ENCODE results near the gene NUBP1. TPM values are rescaled to one million over a fixed set of nuclear protein-coding genes. Genes with fewer than 3 reads are reported as not detected.

The NUBP1 gene
- polyA plus RNA-seq, 3 donors: 52.8 to 56.6 (median 54.3) TPM

- peaks cover 27 to 39% of the 10 kb centered on the region in 2 donors for H3K36me3 ChIP-seq (replicated peaks in 1 of 2; ENCODE audit: control insufficient read depth in 1 of 2, insufficient read depth in 2 of 2, low read length in 2 of 2)
- peaks cover 37% of the 10 kb centered on the region for H3K4me1 Mint-ChIP-seq
- H4K20me1 ChIP-seq (ENCODE audit: insufficient read depth, low read length): no peaks in the 10 kb centered on the region
- H3K9ac ChIP-seq (ENCODE audit: insufficient read depth, low read length, poor library complexity, severe bottlenecking): peak overlapping the region; percentile 88
- TF ChIP-seq CTCF (IDR thresholded peaks at IDR 0.05): no peak
- peak overlapping the region; percentile 93 for H3K4me2 ChIP-seq (replicated peaks; ENCODE audit: extremely low read depth, low read length, poor library complexity, severe bottlenecking)
- H3K27me3 ChIP-seq (ENCODE audit: control insufficient read depth in 2 of 2, insufficient read depth in 2 of 2, low read length in 2 of 2): no peaks in the 10 kb centered on the region
- peak overlapping the region; percentile 98 for H3K27ac ChIP-seq (ENCODE audit: low read depth in 1 of 2, low read length in 2 of 2)
- H3K36me3 Mint-ChIP-seq: peaks cover 44 to 49% of the 10 kb centered on the region in 2 donors
- peak overlapping the region; percentile 92 to 97 for H3K4me3 Mint-ChIP-seq
- peaks cover 22 to 31% of the 10 kb centered on the region in 2 donors for H3K4me1 ChIP-seq (ENCODE audit: control insufficient read depth in 1 of 2, insufficient read depth in 2 of 2, low read length in 2 of 2)
- 73% methylated on average over 9 of the region's 17 CpGs for WGBS (ENCODE audit: insufficient coverage)
- H3K27me3 Mint-ChIP-seq (ENCODE audit: low read depth in 3 of 3): peaks cover 0 to 3% (median 0%) of the 10 kb centered on the region in 3 donors
- intact Hi-C loops (cut with micrococcal nuclease): loop anchor here (5.0 to 10.0 kb wide), 3 partner anchors 150 to 200 kb away; partner anchors contain the start of genes CLEC16A (in 1 of the 2) and DEXI (in 1 of the 2)
- peak overlapping the region; percentile 87 to 100 (median 100) for H3K27ac Mint-ChIP-seq
- no peaks in the 10 kb centered on the region for H3K9me3 ChIP-seq (replicated peaks in 1 of 2; ENCODE audit: control insufficient read depth in 1 of 2, insufficient read depth in 1 of 2, low read length in 2 of 2)
- H3K9me3 Mint-ChIP-seq: peaks cover 0 to 2% (median 0%) of the 10 kb centered on the region in 7 donors
- peaks cover 29% of the 10 kb centered on the region for H3K79me2 ChIP-seq (ENCODE audit: insufficient read depth, low read length)
- H3K4me3 ChIP-seq (replicated peaks in 1 of 3; ENCODE audit: low read depth in 2 of 3, low read length in 3 of 3): peak overlapping the region; percentile 59 to 86 (median 75)
- DNase-seq: no peak
- peak overlapping the region; percentile 77 for H2AFZ ChIP-seq (ENCODE audit: insufficient read depth, low read depth, low read length, poor library complexity, severe bottlenecking)
Observed at GRCh38 chr16:10744370-10745030, 858 bp downstream of the NUBP1 start.

- H3K27ac Mint-ChIP-seq: peak overlapping the region in 2 of 7 donors; percentile 12 to 81
- intact Hi-C loops (cut with micrococcal nuclease): loop anchor here in 1 of 2 donors (10.0 kb wide), 2 partner anchors 149 to 199 kb away; partner anchors contain the start of genes CLEC16A and DEXI
Observed at GRCh38 chr16:10745841-10746240, 2.2 kb downstream of the NUBP1 start.

More at GRCh38 chr16:10745841-10746240, 2.2 kb downstream of the NUBP1 start:
- no peak overlapping the region for H2AFZ ChIP-seq (ENCODE audit: insufficient read depth, low read depth, low read length, poor library complexity, severe bottlenecking)
- H3K9ac ChIP-seq (ENCODE audit: insufficient read depth, low read length, poor library complexity, severe bottlenecking): no peak overlapping the region
- 92% methylated on average over 1 of the region's 2 CpGs for WGBS (ENCODE audit: insufficient coverage)
- H3K4me1 ChIP-seq (ENCODE audit: control insufficient read depth in 1 of 2, insufficient read depth in 2 of 2, low read length in 2 of 2): peaks cover 33 to 44% of the 10 kb centered on the region in 2 donors
- Mint-ChIP-seq H3K9me3 (peaks cover 0 to 2% (median 0%) of the 10 kb centered on the region in 7 donors), H3K4me1 (peaks cover 45% of the 10 kb centered on the region), H3K27me3 (ENCODE audit: low read depth in 3 of 3) (no peaks in the 10 kb centered on the region), H3K4me3 (no peak overlapping the region), H3K36me3 (peaks cover 54 to 58% of the 10 kb centered on the region in 2 donors)
- peaks cover 36 to 52% of the 10 kb centered on the region in 2 donors for H3K36me3 ChIP-seq (replicated peaks in 1 of 2; ENCODE audit: control insufficient read depth in 1 of 2, insufficient read depth in 2 of 2, low read length in 2 of 2)
- H3K9me3 ChIP-seq (replicated peaks in 1 of 2; ENCODE audit: control insufficient read depth in 1 of 2, insufficient read depth in 1 of 2, low read length in 2 of 2): no peaks in the 10 kb centered on the region
- no peak overlapping the region for H3K27ac ChIP-seq (ENCODE audit: low read depth in 1 of 2, low read length in 2 of 2)
- DNase-seq: no peak
- peaks cover 29% of the 10 kb centered on the region for H3K79me2 ChIP-seq (ENCODE audit: insufficient read depth, low read length)
- TF ChIP-seq CTCF (IDR thresholded peaks at IDR 0.05): no peak
- H4K20me1 ChIP-seq (ENCODE audit: insufficient read depth, low read length): no peaks in the 10 kb centered on the region
- no peak overlapping the region for H3K4me3 ChIP-seq (replicated peaks in 1 of 3; ENCODE audit: low read depth in 2 of 3, low read length in 3 of 3)
- no peak overlapping the region for H3K4me2 ChIP-seq (replicated peaks; ENCODE audit: extremely low read depth, low read length, poor library complexity, severe bottlenecking)
- H3K27me3 ChIP-seq (ENCODE audit: control insufficient read depth in 2 of 2, insufficient read depth in 2 of 2, low read length in 2 of 2): no peaks in the 10 kb centered on the region
